ENCODE data around the gene USP15. TPM values are rescaled to one million over a fixed set of nuclear protein-coding genes. Genes with fewer than 3 reads are reported as not detected.
"Not testable (repeated sequence)": the region's sequence is repeated elsewhere in the genome, so short reads cannot be mapped to it uniquely, and the experiment has no call there.

The USP15 gene
- total and polyA plus RNA-seq, 2 donors (not counting 3 experiments of a cell fraction or from before 2014, with no cell fraction given): 20.0 to 61.8 TPM

GRCh38 chr12:62342614-62343303 lies 82.6 kb downstream of the USP15 start:
- H3K79me2 ChIP-seq (ENCODE audit: control insufficient read depth, insufficient read depth, low read length): peaks cover 30% of the 10 kb centered on the region
- FAIRE-seq; H4K20me1 ChIP-seq (replicated peaks; ENCODE audit: control insufficient read depth, extremely low read depth, insufficient read depth, low read length); H3K36me3 ChIP-seq (ENCODE audit: control insufficient read depth in 2 of 2, extremely low read depth in 1 of 2, insufficient read depth in 2 of 2, low read length in 2 of 2); CTCF ChIA-PET; H3K4me2 ChIP-seq (ENCODE audit: insufficient read depth, low read length); H3K4me3 ChIP-seq (replicated peaks in 1 of 3; ENCODE audit: insufficient read depth in 1 of 3, low read depth in 1 of 3, low read length in 3 of 3); H2AFZ ChIP-seq (ENCODE audit: low read depth, low read length); intact Hi-C loops (cut with micrococcal nuclease); H3K27me3 ChIP-seq (ENCODE audit: control insufficient read depth in 2 of 2, insufficient read depth in 2 of 2, low read length in 2 of 2); H3K9me1 ChIP-seq (replicated peaks; ENCODE audit: control insufficient read depth, extremely low read depth, insufficient read depth, low read length); POLR2A ChIA-PET; H3K9me3 ChIP-seq (replicated peaks; ENCODE audit: control insufficient read depth, insufficient read depth, low read length); dilution Hi-C loops (cut with MboI; ENCODE audit: extremely low pct_ligation_motif_present, low sequenced_read_pairs); BruUV-seq (replicated peaks); H3K4me1 ChIP-seq (ENCODE audit: control insufficient read depth, extremely low read depth, insufficient read depth, low read length); DNase-seq (ENCODE audit: low read depth, low spot score); H3K9ac ChIP-seq (replicated peaks; ENCODE audit: extremely low read depth, insufficient read depth, low read length); H3K27ac ChIP-seq (ENCODE audit: insufficient read depth, low read depth, low read length): not testable (repeated sequence)

DNA sequence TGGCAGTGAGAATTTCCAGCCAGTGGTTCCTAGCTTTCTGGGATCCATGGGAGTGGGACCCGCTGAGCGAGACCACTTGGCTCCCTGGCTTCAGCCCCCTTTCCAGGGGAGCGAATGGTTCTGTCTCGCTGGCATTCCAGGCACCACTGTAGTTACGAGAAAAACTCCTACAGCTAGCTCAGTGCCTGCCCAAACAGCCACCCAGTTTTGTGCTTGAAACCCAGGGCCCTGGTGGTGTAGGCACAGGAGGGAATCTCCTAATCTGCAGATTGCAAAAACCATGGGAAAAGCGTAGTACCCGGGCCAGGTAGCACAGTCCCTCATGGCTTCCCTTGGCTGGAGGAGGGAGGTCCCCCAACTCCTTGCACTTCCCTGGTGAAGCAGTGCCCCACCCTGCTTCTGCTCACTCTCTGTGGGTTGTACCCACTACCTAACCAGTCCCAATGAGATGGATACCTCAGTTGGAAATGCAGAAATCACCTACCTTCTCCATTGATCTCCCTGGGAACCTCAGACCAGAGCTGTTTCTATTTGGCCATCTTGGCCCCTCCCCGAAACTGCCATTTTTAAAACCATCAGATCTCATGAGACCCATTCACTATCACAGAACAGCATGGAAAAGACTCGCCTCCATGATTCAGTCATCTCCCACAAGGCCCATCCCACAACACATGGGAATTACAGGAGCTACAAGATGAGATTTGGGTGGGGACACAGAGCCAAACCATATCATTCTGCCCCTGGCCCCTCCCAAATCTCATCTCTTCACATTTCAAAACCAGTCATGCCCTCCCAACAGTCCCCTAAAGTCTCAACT lies 83.3 kb downstream of the USP15 start:
- H3K4me3 ChIP-seq (replicated peaks in 1 of 3; ENCODE audit: insufficient read depth in 1 of 3, low read depth in 1 of 3, low read length in 3 of 3); H3K36me3 ChIP-seq (ENCODE audit: control insufficient read depth in 2 of 2, extremely low read depth in 1 of 2, insufficient read depth in 2 of 2, low read length in 2 of 2); H3K9me1 ChIP-seq (replicated peaks; ENCODE audit: control insufficient read depth, extremely low read depth, insufficient read depth, low read length); FAIRE-seq; CTCF ChIA-PET; H2AFZ ChIP-seq (ENCODE audit: low read depth, low read length); BruUV-seq (replicated peaks); H3K9ac ChIP-seq (replicated peaks; ENCODE audit: extremely low read depth, insufficient read depth, low read length); H3K4me2 ChIP-seq (ENCODE audit: insufficient read depth, low read length); POLR2A ChIA-PET; H4K20me1 ChIP-seq (replicated peaks; ENCODE audit: control insufficient read depth, extremely low read depth, insufficient read depth, low read length); H3K9me3 ChIP-seq (replicated peaks; ENCODE audit: control insufficient read depth, insufficient read depth, low read length); H3K4me1 ChIP-seq (ENCODE audit: control insufficient read depth, extremely low read depth, insufficient read depth, low read length); dilution Hi-C loops (cut with MboI; ENCODE audit: extremely low pct_ligation_motif_present, low sequenced_read_pairs); H3K27ac ChIP-seq (ENCODE audit: insufficient read depth, low read depth, low read length); DNase-seq (ENCODE audit: low read depth, low spot score); intact Hi-C loops (cut with micrococcal nuclease); H3K27me3 ChIP-seq (ENCODE audit: control insufficient read depth in 2 of 2, insufficient read depth in 2 of 2, low read length in 2 of 2): not testable (repeated sequence)
- H3K79me2 ChIP-seq (ENCODE audit: control insufficient read depth, insufficient read depth, low read length): peaks cover 27% of the 10 kb centered on the region

DNA sequence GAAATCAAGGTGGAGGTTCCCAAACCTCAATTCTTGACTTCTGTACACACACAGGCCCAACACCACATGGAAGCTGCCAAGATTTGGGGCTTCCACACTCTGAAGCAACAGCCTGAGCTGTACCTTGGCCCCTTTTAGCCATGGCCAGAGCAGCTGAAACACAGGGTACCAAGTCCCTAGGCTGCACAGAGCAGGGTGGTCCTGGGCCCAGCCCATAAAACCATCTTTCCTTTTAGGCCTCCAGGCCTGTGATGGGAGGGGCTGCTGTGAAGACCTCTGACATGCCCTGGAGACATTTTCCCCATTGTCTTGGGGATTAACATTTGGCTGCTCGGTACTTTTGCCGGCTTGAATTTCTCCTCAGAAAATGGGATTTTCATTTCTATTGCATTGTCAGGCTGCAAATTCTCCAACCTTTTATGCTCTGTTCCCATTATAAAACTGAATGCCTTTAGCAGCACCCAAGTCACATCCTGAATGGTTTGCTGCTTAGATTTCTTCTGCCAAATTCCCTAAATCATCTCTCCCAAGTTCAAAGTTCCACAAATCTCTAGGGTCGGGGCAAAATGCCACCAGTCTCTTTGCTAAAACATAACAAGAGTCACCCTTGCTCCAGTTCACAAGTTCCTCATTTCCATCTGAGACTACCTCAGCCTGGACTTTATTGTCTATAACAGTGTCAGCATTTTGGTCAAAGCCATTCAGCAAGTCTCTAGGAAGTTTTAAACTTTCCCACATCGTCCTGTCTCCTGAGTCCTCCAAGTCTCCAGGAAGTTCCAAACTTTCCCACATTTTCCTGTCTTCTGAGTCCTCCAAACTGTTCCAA lies 84.7 kb downstream of the USP15 start:
- H2AFZ ChIP-seq (ENCODE audit: low read depth, low read length); H3K4me3 ChIP-seq (replicated peaks in 1 of 3; ENCODE audit: insufficient read depth in 1 of 3, low read depth in 1 of 3, low read length in 3 of 3); DNase-seq (ENCODE audit: low read depth, low spot score); H3K27ac ChIP-seq (ENCODE audit: insufficient read depth, low read depth, low read length); POLR2A ChIA-PET; H3K27me3 ChIP-seq (ENCODE audit: control insufficient read depth in 2 of 2, insufficient read depth in 2 of 2, low read length in 2 of 2); CTCF ChIA-PET; BruUV-seq (replicated peaks); H3K4me1 ChIP-seq (ENCODE audit: control insufficient read depth, extremely low read depth, insufficient read depth, low read length); intact Hi-C loops (cut with micrococcal nuclease); H3K9me1 ChIP-seq (replicated peaks; ENCODE audit: control insufficient read depth, extremely low read depth, insufficient read depth, low read length); H3K9me3 ChIP-seq (replicated peaks; ENCODE audit: control insufficient read depth, insufficient read depth, low read length); dilution Hi-C loops (cut with MboI; ENCODE audit: extremely low pct_ligation_motif_present, low sequenced_read_pairs); FAIRE-seq; H4K20me1 ChIP-seq (replicated peaks; ENCODE audit: control insufficient read depth, extremely low read depth, insufficient read depth, low read length); H3K9ac ChIP-seq (replicated peaks; ENCODE audit: extremely low read depth, insufficient read depth, low read length); H3K4me2 ChIP-seq (ENCODE audit: insufficient read depth, low read length); H3K36me3 ChIP-seq (ENCODE audit: control insufficient read depth in 2 of 2, extremely low read depth in 1 of 2, insufficient read depth in 2 of 2, low read length in 2 of 2): not testable (repeated sequence)
- peaks cover 16% of the 10 kb centered on the region for H3K79me2 ChIP-seq (ENCODE audit: control insufficient read depth, insufficient read depth, low read length)

All from endothelial cell of umbilical vein (primary cell).